MCF 10A (cell line): ENCODE results near the gene UMODL1. TPM values are rescaled to one million over a fixed set of nuclear protein-coding genes. Genes with fewer than 3 reads are reported as not detected.

Source experiments
- BruUV-seq: library from RNA; stranded (reverse); fragments of 400-500 nt; replicated peaks from 2 replicates; lab custom pipeline; 2021; lab: Mats Ljungman, UMichigan
- CTCF ChIA-PET: fragments of 300-600 bp; sonication (Branson Sonifier 250); formaldehyde crosslinking; extraction: SDS; loops from one replicate; lab custom pipeline; 2021; ENCODE audit warnings: antibody characterized with exemption, inconsistent platforms; lab: Yijun Ruan, JAX
- POLR2A ChIA-PET: fragments of 300-600, 350-650 bp; sonication (Branson Sonifier 250); formaldehyde crosslinking; extraction: SDS; loops from one replicate; lab custom pipeline; 2020; ENCODE audit warnings: antibody characterized with exemption, inconsistent platforms; lab: Yijun Ruan, JAX
- DNase-seq: peaks from one replicate; pipeline ENCODE4 v3.0.0-alpha.2; 2018; ENCODE audit not compliant: unreplicated experiment
- H3K27ac Mint-ChIP-seq: one replicate; pipeline ENCODE4 v1.8.0; 2022; ENCODE audit warnings: mild to moderate bottlenecking, low read depth, mixed read lengths; ENCODE audit not compliant: unreplicated experiment
- H3K27me3 Mint-ChIP-seq: one replicate; pipeline ENCODE4 v1.8.0; 2022; ENCODE audit warnings: mixed read lengths; ENCODE audit not compliant: insufficient read depth, unreplicated experiment
- H3K36me3 Mint-ChIP-seq: one replicate; pipeline ENCODE4 v1.8.0; 2022; ENCODE audit warnings: mild to moderate bottlenecking, moderate library complexity, mixed read lengths; ENCODE audit not compliant: insufficient read depth, unreplicated experiment
- H3K4me1 Mint-ChIP-seq: one replicate; pipeline ENCODE4 v1.8.0; 2022; ENCODE audit warnings: mixed read lengths; ENCODE audit not compliant: insufficient read depth, unreplicated experiment
- H3K4me3 Mint-ChIP-seq: one replicate; pipeline ENCODE4 v1.8.0; 2022; ENCODE audit warnings: mild to moderate bottlenecking, moderate library complexity, mixed read lengths; ENCODE audit not compliant: unreplicated experiment
- H3K9me3 Mint-ChIP-seq: one replicate; pipeline ENCODE4 v1.8.0; 2022; ENCODE audit warnings: mixed read lengths; ENCODE audit not compliant: unreplicated experiment
- CTCF ChIP-seq: fragments of 200-600 bp; IDR thresholded peaks from one replicate; pipeline ENCODE4 v1.8.0; 2022; ENCODE audit warnings: antibody characterized with exemption, mild to moderate bottlenecking; ENCODE audit not compliant: unreplicated experiment
- intact Hi-C: fragments of 100-400 bp; cut with micrococcal nuclease; formaldehyde crosslinking; loops from 2 replicates; pipeline ENCODE4 v1.14.1; 2022
- total RNA-seq: library from RNA; stranded (reverse); gene quantifications from 2 replicates; pipeline ENCODE4 v1.2.3, GENCODE V29; 2022

UMODL1 gene
- total RNA-seq, 1 experiment from 2014 or later = not detected

DNA sequence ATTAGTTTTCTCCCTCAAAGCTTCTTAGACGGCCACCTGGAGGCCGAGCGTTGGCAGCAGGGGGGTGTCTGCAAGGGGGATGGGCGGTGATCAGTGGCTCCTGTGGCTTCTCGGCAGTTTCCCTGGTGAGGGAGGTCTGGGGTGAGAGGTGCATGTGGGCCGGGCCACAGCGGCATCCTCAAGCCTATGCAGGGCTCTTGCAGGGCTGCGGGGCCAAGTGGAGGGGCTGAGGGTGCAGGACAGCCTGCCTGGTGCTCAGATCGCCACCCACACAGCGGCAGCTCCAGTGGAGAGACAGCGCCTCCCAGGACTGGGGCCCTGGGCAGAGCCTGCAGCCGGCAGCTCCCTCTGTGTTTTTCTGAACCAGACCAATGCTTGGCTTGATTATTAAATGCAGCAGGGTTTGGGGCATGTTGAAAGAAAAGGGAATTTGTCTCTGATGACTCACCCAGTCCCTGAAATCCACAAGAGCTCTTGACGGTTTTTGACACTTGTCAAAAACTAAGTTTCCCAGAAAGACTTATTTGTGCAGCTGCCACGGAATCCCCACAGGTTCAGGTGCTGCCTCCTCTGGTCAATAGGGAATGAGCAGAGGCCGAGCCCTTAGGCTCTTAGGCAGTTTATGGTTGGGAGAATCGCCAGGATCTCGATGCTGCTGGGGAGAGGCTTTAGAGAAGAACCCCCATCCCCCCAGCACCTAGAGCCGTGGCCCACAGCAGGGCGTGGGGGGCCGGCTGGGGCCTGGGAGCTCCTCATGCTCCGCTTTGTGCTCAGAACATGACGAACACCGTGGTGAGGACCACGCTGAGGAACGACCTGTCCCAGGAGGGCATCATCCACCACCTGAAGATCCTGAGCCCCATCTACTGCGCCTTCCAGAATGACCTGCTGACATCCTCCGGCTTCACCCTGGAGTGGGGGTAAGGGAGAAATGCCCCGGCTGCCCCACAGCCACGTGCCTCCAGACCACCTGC is 54.7 kb downstream of the UMODL1 start:
- H3K27me3 Mint-ChIP-seq = peaks cover 11% of the 10 kb centered on the region
- ChIA-PET POLR2A (interaction anchor here (0.6 to 1.0 kb wide), 4 partner anchors 8 to 752 kb away, joined by 3 to 4 read pairs (median 4); no protein-coding TSS in a partner anchor), CTCF (interaction anchor here (0.6 to 2.9 kb wide), 12 partner anchors 10 to 430 kb away, joined by 3 to 15 read pairs (median 3); no protein-coding TSS in a partner anchor)
- BruUV-seq = no TSS peak
- no peaks in the 10 kb centered on the region for H3K36me3 Mint-ChIP-seq
- peak; percentile 6 for TF ChIP-seq CTCF
- H3K9me3 Mint-ChIP-seq = no peaks in the 10 kb centered on the region
- intact Hi-C loops = no loop called here
- peak; percentile 72 for DNase-seq
- no peak overlapping the region for H3K27ac Mint-ChIP-seq
- peaks cover 11% of the 10 kb centered on the region for H3K4me1 Mint-ChIP-seq
- no peak overlapping the region for H3K4me3 Mint-ChIP-seq

- H3K4me1 Mint-ChIP-seq = no peaks in the 10 kb centered on the region
- no peaks in the 10 kb centered on the region for H3K9me3 Mint-ChIP-seq
- no peaks in the 10 kb centered on the region for H3K27me3 Mint-ChIP-seq
- H3K4me3 Mint-ChIP-seq = no peak overlapping the region
- no peak overlapping the region for H3K27ac Mint-ChIP-seq
- intact Hi-C loops = no loop called here
- DNase-seq = no peak
- no TSS peak for BruUV-seq
- POLR2A ChIA-PET = interaction anchor here (0.6 kb wide), 1 partner anchor 7 kb away, joined by 3 read pairs; no protein-coding TSS in a partner anchor
- no peak for TF ChIP-seq CTCF
- H3K36me3 Mint-ChIP-seq = no peaks in the 10 kb centered on the region
- CTCF ChIA-PET = interaction anchor here (0.5 to 0.7 kb wide), 4 partner anchors 18 to 1983 kb away, joined by 3 to 4 read pairs (median 3); no protein-coding TSS in a partner anchor
Measured at GRCh38 chr21:42127164-42128150, 56.3 kb downstream of the UMODL1 start.

- no peaks in the 10 kb centered on the region for H3K9me3 Mint-ChIP-seq
- BruUV-seq = no TSS peak
- intact Hi-C loops = no loop called here
- no peak overlapping the region for H3K4me3 Mint-ChIP-seq
- no peak for TF ChIP-seq CTCF
- DNase-seq = no peak
- no peaks in the 10 kb centered on the region for H3K27me3 Mint-ChIP-seq
- ChIA-PET POLR2A (interaction anchor here (0.7 to 2.3 kb wide), 2 partner anchors 9 to 77 kb away, joined by 4 to 7 read pairs; no protein-coding TSS in a partner anchor), CTCF (interaction anchor here (0.6 to 1.2 kb wide), 8 partner anchors 12 to 319 kb away, joined by 3 to 5 read pairs (median 4); no protein-coding TSS in a partner anchor)
- H3K4me1 Mint-ChIP-seq = no peaks in the 10 kb centered on the region
- no peak overlapping the region for H3K27ac Mint-ChIP-seq
- no peaks in the 10 kb centered on the region for H3K36me3 Mint-ChIP-seq
Measured at GRCh38 chr21:42129300-42130266, 58.5 kb downstream of the UMODL1 start.
